Mesenchymal stem cell (in vitro differentiated cells and primary cell): ENCODE data around the gene SP1.
"Not testable (repeated sequence)": the region's sequence is repeated elsewhere in the genome, so short reads cannot be mapped to it uniquely, and the experiment has no call there.

Experiments used
- DNase-seq: peaks from one replicate; pipeline ENCODE4 v3.0.0-alpha.2; 2013
- H2AFZ ChIP-seq: one replicate; pipeline ENCODE4 v1.6.1; 2013; ENCODE audit warnings: low read depth, mild to moderate bottlenecking, control low read depth, inconsistent platforms, low read length, moderate library complexity
- H2AK5ac ChIP-seq: 2 replicates; pipeline ENCODE4 v1.6.1; 2013; ENCODE audit warnings: low read length, moderate library complexity, mild to moderate bottlenecking, inconsistent platforms; ENCODE audit not compliant: severe bottlenecking
- H2BK120ac ChIP-seq: one replicate; pipeline ENCODE4 v1.6.1; 2013; ENCODE audit warnings: low read depth, mild to moderate bottlenecking, inconsistent platforms, low read length, moderate library complexity
- H2BK12ac ChIP-seq, 2 experiments: one replicate each; pipeline ENCODE4 v1.6.1; 2013; ENCODE audit warnings: inconsistent platforms in 2 of 2, low read length in 2 of 2, mild to moderate bottlenecking in 2 of 2, moderate library complexity in 2 of 2, control low read depth in 1 of 2
- H2BK15ac ChIP-seq: one replicate; pipeline ENCODE4 v1.6.1; 2013; ENCODE audit warnings: mild to moderate bottlenecking, low read depth, inconsistent platforms; ENCODE audit not compliant: poor library complexity, severe bottlenecking
- H2BK5ac ChIP-seq: 2 replicates; pipeline ENCODE4 v1.6.1; 2013; ENCODE audit warnings: low read depth, mild to moderate bottlenecking, low read length, control low read depth, inconsistent platforms; ENCODE audit not compliant: poor library complexity, severe bottlenecking
- H3K14ac ChIP-seq, 2 experiments: one replicate each; pipeline ENCODE4 v1.6.1; 2013; ENCODE audit warnings: inconsistent platforms in 2 of 2, low read length in 2 of 2, control low read depth in 1 of 2, mild to moderate bottlenecking in 1 of 2, moderate library complexity in 1 of 2
- H3K18ac ChIP-seq, 2 experiments: one replicate each; pipeline ENCODE4 v1.6.1; 2013; ENCODE audit warnings: inconsistent platforms in 2 of 2, low read length in 2 of 2, control low read depth in 1 of 2, low read depth in 1 of 2, mild to moderate bottlenecking in 1 of 2
- H3K23ac ChIP-seq, 2 experiments: one replicate each; pipeline ENCODE4 v1.6.1; 2013; ENCODE audit warnings: inconsistent platforms in 2 of 2, low read length in 2 of 2, mild to moderate bottlenecking in 2 of 2, moderate library complexity in 2 of 2, control low read depth in 1 of 2
- H3K27ac ChIP-seq: 2 replicates; pipeline ENCODE4 v1.5.1; 2013; ENCODE audit warnings: mild to moderate bottlenecking, moderate library complexity, low read length, control low read depth, inconsistent platforms; ENCODE audit not compliant: poor library complexity, severe bottlenecking
- H3K27me3 ChIP-seq, 2 experiments: 2 replicates each; pipeline versions ENCODE4 v1.6.1 to v1.7.0; 2013; ENCODE audit warnings: low read length in 2 of 2, mild to moderate bottlenecking in 2 of 2, moderate library complexity in 2 of 2, control low read depth in 1 of 2, inconsistent platforms in 1 of 2; ENCODE audit not compliant: control insufficient read depth in 1 of 2, insufficient read depth in 1 of 2
- H3K36me3 ChIP-seq, 2 experiments: 2 replicates each; pipeline versions ENCODE4 v1.6.1 to v1.7.0; 2013; ENCODE audit warnings: low read length in 2 of 2, control low read depth in 1 of 2, inconsistent platforms in 1 of 2, low read depth in 1 of 2, mild to moderate bottlenecking in 1 of 2; ENCODE audit not compliant: insufficient read depth in 2 of 2, control insufficient read depth in 1 of 2
- H3K4ac ChIP-seq, 2 experiments: one replicate each; pipeline ENCODE4 v1.6.1; 2013; ENCODE audit warnings: inconsistent platforms in 2 of 2, low read length in 2 of 2, mild to moderate bottlenecking in 2 of 2, moderate library complexity in 2 of 2, control low read depth in 1 of 2, low read depth in 1 of 2
- H3K4me1 ChIP-seq: 2 replicates; pipeline ENCODE4 v1.6.1; 2013; ENCODE audit warnings: low read depth, low read length, control low read depth; ENCODE audit not compliant: control insufficient read depth, insufficient read depth
- H3K4me2 ChIP-seq: 2 replicates; pipeline ENCODE4 v1.6.1; 2013; ENCODE audit warnings: low read length, mild to moderate bottlenecking, inconsistent platforms; ENCODE audit not compliant: poor library complexity, severe bottlenecking
- H3K4me3 ChIP-seq, 2 experiments: 2 replicates each; pipeline versions ENCODE4 v1.5.1 to v1.7.0; 2013; ENCODE audit warnings: low read length in 2 of 2, mild to moderate bottlenecking in 2 of 2, control low read depth in 1 of 2, low read depth in 1 of 2; ENCODE audit not compliant: insufficient read depth in 1 of 2
- H3K79me1 ChIP-seq: replicated peaks from 2 replicates; pipeline ENCODE4 v1.6.1; 2013; ENCODE audit warnings: mild to moderate bottlenecking, control low read depth, low read length, inconsistent platforms; ENCODE audit not compliant: poor library complexity, severe bottlenecking
- H3K9ac ChIP-seq: 2 replicates; pipeline ENCODE4 v1.7.0; 2013; ENCODE audit warnings: mild to moderate bottlenecking, low read length, moderate library complexity
- H3K9me3 ChIP-seq: 2 replicates; pipeline ENCODE4 v1.7.0; 2013; ENCODE audit warnings: mild to moderate bottlenecking, low read length; ENCODE audit not compliant: control insufficient read depth
- H4K8ac ChIP-seq: one replicate; pipeline ENCODE4 v1.6.1; 2013; ENCODE audit warnings: inconsistent platforms, mild to moderate bottlenecking, low read length, moderate library complexity
- H4K91ac ChIP-seq: one replicate; pipeline ENCODE4 v1.6.1; 2013; ENCODE audit warnings: mild to moderate bottlenecking, low read length, inconsistent platforms
- WGBS: methylation state at CpG from one replicate; pipeline ENCODE4 v1.1.7; 2013; ENCODE audit warnings: mixed read lengths; 5-methylcytosine and 5-hydroxymethylcytosine counted together

SP1 gene

GRCh38 chr12:53444593-53445325, 64.8 kb downstream of the SP1 start:
- not testable (repeated sequence) for H3K79me1 ChIP-seq, DNase-seq, H3K4ac ChIP-seq, H2BK15ac ChIP-seq, H3K27me3 ChIP-seq, H2BK120ac ChIP-seq, H3K23ac ChIP-seq, H2AFZ ChIP-seq, H2BK5ac ChIP-seq, H3K18ac ChIP-seq, H3K14ac ChIP-seq, H3K27ac ChIP-seq, H4K8ac ChIP-seq, H3K4me2 ChIP-seq, H4K91ac ChIP-seq, H2BK12ac ChIP-seq, H2AK5ac ChIP-seq, H3K9me3 ChIP-seq
- Histone ChIP-seq H3K9ac (peak overlapping the region; percentile 15), H3K36me3 (peaks cover 23 to 55% of the 10 kb centered on the region in 2 experiments), H3K4me1 (peaks cover 16% of the 10 kb centered on the region), H3K4me3 (peak overlapping the region in 1 of 2 experiments; percentile 37)
- WGBS, result 99% methylated on average over 11 of the region's 11 CpGs

GRCh38 chr12:53450936-53451335, 71.0 kb downstream of the SP1 start:
- 97% methylated on average over 3 of the region's 7 CpGs for WGBS
- no peak overlapping the region for H2BK120ac ChIP-seq
- H2AK5ac ChIP-seq, result no peak overlapping the region
- no peak overlapping the region for H3K4me3 ChIP-seq
- no peaks in the 10 kb centered on the region for H3K9me3 ChIP-seq
- H3K79me1 ChIP-seq, result peaks cover 4% of the 10 kb centered on the region
- no peak overlapping the region for H2BK12ac ChIP-seq
- H3K14ac ChIP-seq, result no peak overlapping the region
- no peak overlapping the region for H2BK5ac ChIP-seq
- H4K8ac ChIP-seq, result no peak overlapping the region
- no peak overlapping the region for H3K4me2 ChIP-seq
- no peak overlapping the region for H3K23ac ChIP-seq
- DNase-seq, result no peak
- no peak overlapping the region for H3K9ac ChIP-seq
- no peak overlapping the region for H2AFZ ChIP-seq
- H3K18ac ChIP-seq, result no peak overlapping the region
- no peaks in the 10 kb centered on the region for H3K27me3 ChIP-seq
- H3K4ac ChIP-seq, result no peak overlapping the region
- H4K91ac ChIP-seq, result no peak overlapping the region
- no peak overlapping the region for H2BK15ac ChIP-seq
- peaks cover 5% of the 10 kb centered on the region for H3K4me1 ChIP-seq
- H3K36me3 ChIP-seq, result peaks cover 25 to 49% of the 10 kb centered on the region in 2 experiments
- H3K27ac ChIP-seq, result no peak overlapping the region

GRCh38 chr12:53451661-53452158, 71.7 kb downstream of the SP1 start, which contains the start of gene PCBP2:
Gene PCBP2, plus strand, starts transcription at chr12:53452102. Its CDS starts 2,699 bp downstream, at chr12:53454801.
- no peaks in the 10 kb centered on the region for H3K27me3 ChIP-seq
- H3K4me3 ChIP-seq, result peak within 1 kb of the TSS; percentile 95
- peak within 1 kb of the TSS; percentile 98 to 99 for H3K18ac ChIP-seq
- H3K4ac ChIP-seq, result peak within 1 kb of the TSS; percentile 95 to 98
- H3K4me1 ChIP-seq, result peaks cover 5% of the 10 kb centered on the region
- no peak within 1 kb of the TSS for H3K23ac ChIP-seq
- peak within 1 kb of the TSS; percentile 81 for H3K4me2 ChIP-seq
- no peaks in the 10 kb centered on the region for H3K9me3 ChIP-seq
- H2BK15ac ChIP-seq, result peak within 1 kb of the TSS; percentile 64
- H3K79me1 ChIP-seq, result peaks cover 4% of the 10 kb centered on the region
- peaks cover 28 to 51% of the 10 kb centered on the region in 2 experiments for H3K36me3 ChIP-seq
- H2BK120ac ChIP-seq, result peak within 1 kb of the TSS; percentile 55
- H2BK12ac ChIP-seq, result no peak within 1 kb of the TSS
- H2BK5ac ChIP-seq, result peak within 1 kb of the TSS; percentile 87
- 2% methylated on average over 12 of the region's 32 CpGs for WGBS
- no peak within 1 kb of the TSS for H2AFZ ChIP-seq
- peak within 1 kb of the TSS; percentile 99 for H3K9ac ChIP-seq
- H2AK5ac ChIP-seq, result peak within 1 kb of the TSS; percentile 99
- H3K14ac ChIP-seq, result peak within 1 kb of the TSS in 1 of 2 experiments; percentile 97
- H3K27ac ChIP-seq, result peak within 1 kb of the TSS; percentile 100
- peak; percentile 100 for DNase-seq
- peak within 1 kb of the TSS; percentile 97 for H4K91ac ChIP-seq
- peak within 1 kb of the TSS; percentile 86 for H4K8ac ChIP-seq
